ENCODE results near the gene PRKCE. TPM values are rescaled to one million over a fixed set of nuclear protein-coding genes. Genes with fewer than 3 reads are reported as not detected.

The PRKCE gene
- total RNA-seq, 1 experiment from 2014 or later: 1.3 TPM

DNA sequence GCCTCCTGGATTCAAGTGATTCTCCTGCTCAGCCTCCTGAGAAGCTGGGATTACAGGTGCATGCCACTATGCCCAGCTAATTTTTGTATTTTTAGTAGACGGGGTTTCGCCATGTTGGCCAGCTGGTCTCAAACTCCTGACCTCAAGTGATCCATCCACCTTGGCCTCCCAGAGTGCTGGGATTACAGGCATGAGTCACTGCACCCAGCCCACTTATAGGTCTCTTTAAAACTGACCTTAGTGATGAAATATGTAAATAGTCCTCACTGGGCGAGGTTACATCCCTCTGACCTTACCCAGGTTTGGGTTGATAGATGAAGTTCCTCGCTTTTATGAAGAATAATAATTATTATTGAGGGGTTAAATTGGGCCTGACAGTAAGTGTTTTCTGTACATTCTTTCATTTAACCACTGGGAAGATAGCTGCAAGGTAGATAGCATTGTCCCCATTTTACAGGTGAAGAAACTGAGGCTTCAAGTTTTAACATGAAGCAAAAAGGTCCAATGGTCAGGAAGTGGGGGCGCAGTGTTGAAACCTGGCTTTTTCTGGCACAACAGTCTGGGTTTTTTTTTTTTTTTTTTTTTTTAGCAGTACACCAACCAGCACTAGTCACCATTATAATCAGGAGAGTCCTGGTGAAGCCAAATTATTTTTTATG lies 471.0 kb downstream of the PRKCE start:
- H3K4me2 ChIP-seq (ENCODE audit: insufficient read depth, insufficient read length, low read length): no peak overlapping the region
- no peaks in the 10 kb centered on the region for H3K23me2 ChIP-seq (ENCODE audit: insufficient read length, low read depth, low read length, poor library complexity, severe bottlenecking)
- H2AFZ ChIP-seq (ENCODE audit: low read length): no peak overlapping the region
- H3K4me3 Mint-ChIP-seq: no peak overlapping the region
- H3K9me3 ChIP-seq (ENCODE audit: control insufficient read depth, low read depth, low read length): no peaks in the 10 kb centered on the region
- WGBS (ENCODE audit: extremely low coverage, insufficient read length, low lambda C conversion rate): no CpG with 5 or more reads among the region's 5 CpGs
- no peak overlapping the region for H3K4ac ChIP-seq (ENCODE audit: low read depth, low read length)
- no peak overlapping the region for H2BK12ac ChIP-seq (ENCODE audit: insufficient read length, low read depth, low read length)
- H3K79me2 ChIP-seq (ENCODE audit: insufficient read depth, low read length): no peaks in the 10 kb centered on the region
- no peak overlapping the region for H2BK5ac ChIP-seq (ENCODE audit: insufficient read length, low read length)
- no peak overlapping the region for H4K91ac ChIP-seq (ENCODE audit: insufficient read length, low read depth, low read length)
- no peaks in the 10 kb centered on the region for H3K36me3 Mint-ChIP-seq (ENCODE audit: insufficient read depth in 1 of 3, low read depth in 3 of 3)
- TF ChIP-seq, protein P1, sequence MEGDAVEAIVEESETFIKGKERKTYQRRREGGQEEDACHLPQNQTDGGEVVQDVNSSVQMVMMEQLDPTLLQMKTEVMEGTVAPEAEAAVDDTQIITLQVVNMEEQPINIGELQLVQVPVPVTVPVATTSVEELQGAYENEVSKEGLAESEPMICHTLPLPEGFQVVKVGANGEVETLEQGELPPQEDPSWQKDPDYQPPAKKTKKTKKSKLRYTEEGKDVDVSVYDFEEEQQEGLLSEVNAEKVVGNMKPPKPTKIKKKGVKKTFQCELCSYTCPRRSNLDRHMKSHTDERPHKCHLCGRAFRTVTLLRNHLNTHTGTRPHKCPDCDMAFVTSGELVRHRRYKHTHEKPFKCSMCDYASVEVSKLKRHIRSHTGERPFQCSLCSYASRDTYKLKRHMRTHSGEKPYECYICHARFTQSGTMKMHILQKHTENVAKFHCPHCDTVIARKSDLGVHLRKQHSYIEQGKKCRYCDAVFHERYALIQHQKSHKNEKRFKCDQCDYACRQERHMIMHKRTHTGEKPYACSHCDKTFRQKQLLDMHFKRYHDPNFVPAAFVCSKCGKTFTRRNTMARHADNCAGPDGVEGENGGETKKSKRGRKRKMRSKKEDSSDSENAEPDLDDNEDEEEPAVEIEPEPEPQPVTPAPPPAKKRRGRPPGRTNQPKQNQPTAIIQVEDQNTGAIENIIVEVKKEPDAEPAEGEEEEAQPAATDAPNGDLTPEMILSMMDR (conservative IDR thresholded peaks at IDR 0.05): no peak
- no peak overlapping the region for H3K9ac ChIP-seq (ENCODE audit: extremely low read depth, insufficient read length, low read length)
- no peak overlapping the region for H4K5ac ChIP-seq (ENCODE audit: insufficient read length, low read depth, low read length)
- H2BK120ac ChIP-seq (ENCODE audit: low read depth, low read length, poor library complexity, severe bottlenecking): no peak overlapping the region
- H3K23ac ChIP-seq (ENCODE audit: insufficient read length, low read depth, low read length): no peak overlapping the region
- no peak overlapping the region for H3K27ac ChIP-seq (ENCODE audit: insufficient read length, low read depth, low read length)
- H4K8ac ChIP-seq (replicated peaks; ENCODE audit: insufficient read length, low read depth, low read length): no peak overlapping the region
- no peaks in the 10 kb centered on the region for H3K4me1 Mint-ChIP-seq
- H3K27ac Mint-ChIP-seq: no peak overlapping the region
- DNase-seq: no peak
- no peak overlapping the region for H3K14ac ChIP-seq (ENCODE audit: insufficient read depth, low read length)
- H2BK15ac ChIP-seq (ENCODE audit: low read depth, low read length): no peak overlapping the region
- no peaks in the 10 kb centered on the region for H3K4me1 ChIP-seq (ENCODE audit: insufficient read depth, low read length)
- H3K27me3 Mint-ChIP-seq (ENCODE audit: low read depth): peaks cover 1% of the 10 kb centered on the region; the same call in 1 of the 2 replicates
- no peak overlapping the region for H3K18ac ChIP-seq (ENCODE audit: insufficient read length, low read depth, low read length)
- H3K56ac ChIP-seq (ENCODE audit: insufficient read length, low read depth, low read length): no peak overlapping the region
- H4K20me1 ChIP-seq (ENCODE audit: control insufficient read depth, insufficient read depth, insufficient read length): no peaks in the 10 kb centered on the region
- H2BK20ac ChIP-seq (ENCODE audit: low read depth, low read length, poor library complexity, severe bottlenecking): no peak overlapping the region
- H3T11ph ChIP-seq (ENCODE audit: low read length): no peak overlapping the region
- no peaks in the 10 kb centered on the region for H3K79me1 ChIP-seq (ENCODE audit: insufficient read depth, low read depth, low read length, poor library complexity, severe bottlenecking)
- no peaks in the 10 kb centered on the region for H3K9me3 Mint-ChIP-seq
- H2AK5ac ChIP-seq (ENCODE audit: insufficient read length, low read length): no peak overlapping the region
- no peaks in the 10 kb centered on the region for H3K27me3 ChIP-seq (ENCODE audit: insufficient read depth, low read length)
